Stimulated activated CD8-positive, alpha-beta memory T cell treated with anti-CD3 and anti-CD28 coated beads, Interleukin-15, amount 100 ng/mL, for 24 hours (primary cell): ENCODE measurements around the gene KRTAP10-3.
"Not testable (repeated sequence)": the region's sequence is repeated elsewhere in the genome, so short reads cannot be mapped to it uniquely, and the experiment has no call there.

ENCODE experiments used
- DNase-seq: peaks from one replicate; pipeline ENCODE4 v3.0.0-alpha.2; 2020; ENCODE audit warnings: low read depth

Gene KRTAP10-3

GRCh38 chr21:44571296-44571695 lies 12.7 kb upstream of the KRTAP10-3 start:
- no peak for DNase-seq

GRCh38 chr21:44569861-44570517 lies 11.4 kb upstream of the KRTAP10-3 start:
- no peak for DNase-seq

DNA sequence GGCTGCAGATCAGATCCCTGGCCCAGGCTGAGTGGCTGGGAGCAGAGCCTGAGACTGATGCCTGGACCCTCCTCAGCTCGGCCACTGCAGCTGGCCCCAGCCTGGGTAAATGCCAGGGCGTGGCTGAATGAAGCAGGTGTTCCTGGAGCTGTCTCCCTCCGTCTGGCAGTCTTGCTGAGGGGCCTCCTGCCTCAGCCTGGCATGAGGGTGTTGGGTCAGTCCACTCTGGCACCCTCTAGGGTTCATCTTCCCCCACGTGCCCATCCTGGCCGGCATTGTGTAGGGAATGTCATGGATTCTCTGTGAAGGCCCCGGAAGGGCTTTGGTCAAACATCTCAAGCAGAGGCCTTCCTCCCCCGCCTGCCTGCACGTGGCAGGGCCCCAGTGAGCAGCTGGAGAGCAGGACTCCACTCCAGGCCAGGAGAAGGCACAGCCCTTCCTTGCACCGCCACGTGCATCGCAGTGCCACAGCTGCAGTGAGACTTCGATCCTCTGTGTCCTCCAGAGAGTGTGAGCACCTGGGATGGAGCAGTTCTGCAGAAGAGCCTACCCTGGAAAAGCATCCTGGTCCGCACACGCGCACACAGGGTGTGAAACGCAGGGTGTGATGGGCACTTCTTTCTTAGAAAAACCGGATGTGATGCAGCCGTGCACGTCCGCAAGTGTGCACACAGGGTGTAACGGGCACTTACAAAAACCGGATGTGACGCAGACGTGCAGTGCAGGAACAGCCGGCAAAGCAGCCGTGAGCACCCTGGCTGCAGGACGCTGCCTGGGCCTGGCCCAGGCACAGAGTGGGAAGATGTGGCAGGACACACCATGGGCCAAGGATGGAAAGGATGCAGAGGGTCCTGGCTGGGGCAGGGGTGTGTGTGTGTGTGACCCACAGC lies 10.3 kb upstream of the KRTAP10-3 start:
- DNase-seq = no peak

DNA sequence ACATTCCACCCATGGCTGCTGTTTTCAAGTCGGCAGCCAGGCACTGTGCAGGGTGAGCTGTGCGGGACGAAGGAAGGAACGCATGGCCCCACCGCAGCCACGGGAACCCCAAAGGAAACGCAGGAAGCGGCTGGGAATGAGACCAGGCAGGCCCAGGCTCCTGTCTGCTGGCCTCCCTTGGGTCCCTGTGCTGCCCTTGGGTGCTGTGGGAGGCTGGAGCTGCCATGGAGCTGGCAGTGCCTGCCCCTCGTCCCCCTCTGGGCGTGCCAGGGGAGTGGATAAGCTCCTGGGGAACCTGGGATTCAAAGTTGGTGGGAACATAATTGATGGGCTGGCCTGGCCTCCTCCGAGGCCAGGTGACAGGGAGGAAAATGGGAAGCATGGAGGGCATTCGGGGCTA lies 9.7 kb upstream of the KRTAP10-3 start:
- no peak for DNase-seq

GRCh38 chr21:44567481-44568171 lies 9.0 kb upstream of the KRTAP10-3 start:
- DNase-seq = no peak

DNA sequence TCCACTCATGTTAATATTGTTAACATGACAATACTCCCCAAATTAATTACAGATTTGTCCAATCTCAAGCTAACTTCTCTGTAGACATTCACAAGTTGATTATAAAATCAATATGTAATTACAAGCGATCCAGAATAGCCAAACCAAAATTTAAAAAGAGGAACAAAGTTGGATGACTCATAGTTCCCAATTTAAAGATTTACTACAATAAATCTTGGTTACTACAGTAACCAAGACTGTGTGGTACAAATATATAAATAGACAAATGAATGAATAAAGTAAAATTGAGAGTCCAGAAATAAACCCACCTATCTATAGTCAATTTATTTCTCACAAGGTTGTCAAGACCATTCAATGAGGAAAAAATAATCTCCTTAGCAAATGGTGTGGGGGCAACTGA lies 7.8 kb upstream of the KRTAP10-3 start:
- DNase-seq = no peak

GRCh38 chr21:44564886-44565598 lies 6.4 kb upstream of the KRTAP10-3 start:
- DNase-seq = no peak

- no peak for DNase-seq
These were observed 5.5 kb upstream of the KRTAP10-3 start for GRCh38 chr21:44564099-44564498.

DNA sequence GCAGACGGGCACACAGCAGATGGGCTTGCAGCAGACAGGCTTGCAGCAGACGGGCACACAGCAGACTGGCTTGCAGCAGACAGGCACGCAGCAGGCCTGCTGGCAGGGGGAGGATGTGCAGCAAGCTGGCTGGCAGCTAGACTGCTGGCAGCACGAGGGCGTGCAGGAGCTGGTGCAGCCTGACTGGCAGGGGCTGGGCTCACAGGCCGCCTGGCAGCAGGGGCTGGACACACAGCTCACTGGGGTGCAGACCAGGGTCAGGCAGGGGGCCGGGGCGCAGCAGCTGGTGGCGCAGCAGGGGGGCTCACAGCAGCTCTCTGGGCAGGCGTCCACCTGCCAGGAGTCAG lies 293 bp downstream of the KRTAP10-3 start:
- DNase-seq = not testable (repeated sequence)

- no peak for DNase-seq
These were observed 885 bp downstream of the KRTAP10-3 start for GRCh38 chr21:44557491-44558328.

DNA sequence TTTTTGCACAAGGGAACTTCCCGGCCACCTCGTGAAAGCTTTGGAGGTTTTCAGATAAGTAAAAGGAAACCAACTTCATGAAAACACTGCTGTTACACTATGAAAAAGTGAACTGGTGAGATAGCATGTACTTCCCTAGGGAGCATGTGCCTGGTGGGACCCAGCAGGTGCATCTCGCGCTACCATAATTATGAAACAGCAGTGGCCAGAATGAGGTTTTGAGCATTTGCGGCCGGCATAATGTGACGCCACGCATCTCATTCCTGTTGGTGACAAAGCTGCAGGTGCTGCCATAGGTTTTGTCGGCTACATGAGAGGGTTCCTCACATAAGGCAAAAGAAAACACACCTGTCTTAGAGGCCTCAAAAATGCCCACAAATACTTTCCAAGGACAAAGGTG lies 1.7 kb downstream of the KRTAP10-3 start:
- no peak for DNase-seq

- no peak for DNase-seq
These were observed 3.3 kb downstream of the KRTAP10-3 start for GRCh38 chr21:44555200-44555875.

DNA sequence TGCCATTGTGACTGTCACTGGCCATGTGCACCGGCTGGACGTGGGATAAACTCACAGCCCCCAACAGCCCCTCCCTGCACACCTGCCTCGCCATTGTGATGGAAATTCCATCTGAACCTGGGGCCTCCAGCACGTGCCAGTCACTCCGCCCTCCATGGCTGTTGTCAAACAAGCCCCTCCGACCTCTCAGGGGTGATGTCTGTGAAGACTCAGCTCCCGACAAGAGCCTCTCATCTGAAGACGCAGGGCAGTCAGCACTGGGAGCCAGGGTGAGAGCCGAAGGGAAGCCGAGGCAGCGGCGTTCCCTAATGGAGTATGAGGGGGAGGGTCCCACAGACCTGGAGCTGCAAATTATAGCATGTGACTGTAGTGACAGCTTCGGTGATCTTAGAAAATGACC lies 5.9 kb downstream of the KRTAP10-3 start:
- DNase-seq = no peak

- no peak for DNase-seq
These were observed 6.5 kb downstream of the KRTAP10-3 start for GRCh38 chr21:44552136-44552535.

GRCh38 chr21:44551340-44551961 lies 7.1 kb downstream of the KRTAP10-3 start, which contains the start of gene KRTAP10-2:
Gene KRTAP10-2 (minus strand): TSS chr21:44551505. CDS start chr21:44551458, 47 bp downstream.
- no peak for DNase-seq

DNA sequence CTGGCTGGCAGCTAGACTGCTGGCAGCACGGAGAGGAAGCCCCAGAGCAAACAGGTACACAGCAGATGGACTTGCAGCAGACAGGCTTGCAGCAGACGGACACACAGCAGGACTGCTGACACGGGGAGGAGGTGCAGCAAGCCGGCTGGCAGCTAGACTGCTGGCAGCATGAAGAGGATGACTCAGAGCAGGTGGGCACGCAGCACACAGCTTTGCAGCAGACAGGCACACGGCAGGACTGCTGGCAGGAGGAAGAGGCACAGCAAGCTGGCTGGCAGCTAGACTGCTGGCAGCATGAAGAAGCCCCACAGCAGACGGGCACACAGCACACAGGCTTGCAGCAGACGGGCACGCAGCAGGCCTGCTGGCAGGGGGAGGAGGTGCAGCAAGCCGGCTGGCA lies 7.8 kb downstream of the KRTAP10-3 start:
- no peak for DNase-seq

DNA sequence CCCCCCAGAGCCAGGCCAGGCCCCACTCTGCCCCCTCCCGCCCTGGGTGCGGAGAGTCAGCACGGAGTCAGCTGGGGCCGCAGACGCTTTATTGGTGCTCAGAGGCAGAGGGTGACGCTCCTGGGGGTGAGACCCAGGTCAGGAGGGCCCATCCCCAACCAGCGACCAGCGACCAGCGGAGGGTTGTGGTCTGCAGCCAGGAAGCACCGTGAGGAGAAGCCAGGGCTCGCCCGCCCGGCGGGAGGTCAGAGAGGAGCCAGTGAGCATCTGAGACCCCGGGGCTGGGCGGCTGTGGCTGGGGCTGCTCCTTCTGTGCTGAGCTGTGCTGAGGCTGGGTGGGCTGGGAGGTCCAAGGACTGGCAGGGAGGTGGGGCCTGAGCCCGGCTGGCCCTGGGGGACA lies 8.3 kb downstream of the KRTAP10-3 start:
- DNase-seq = not testable (repeated sequence)

- DNase-seq = no peak
These were observed 8.9 kb downstream of the KRTAP10-3 start for GRCh38 chr21:44549525-44550211.

DNA sequence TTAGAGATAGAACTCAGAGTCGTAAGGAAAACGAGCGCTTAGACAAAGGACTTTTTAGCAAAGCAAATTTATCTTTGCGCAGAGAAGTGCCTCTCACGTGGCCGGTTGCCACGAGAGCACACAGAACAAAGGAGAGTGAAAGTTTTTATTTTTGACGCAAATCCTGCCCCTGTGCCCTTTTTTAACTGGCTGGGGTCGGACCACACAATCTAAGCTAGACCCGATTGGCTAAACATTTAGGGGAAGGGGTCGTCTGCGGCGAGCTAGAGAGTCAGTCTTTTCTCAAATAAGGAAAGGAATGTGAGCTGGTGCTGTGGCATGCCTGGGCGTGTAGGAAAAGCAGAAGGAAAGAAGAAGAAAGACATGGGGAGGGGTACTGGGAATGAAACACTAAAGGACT lies 9.7 kb downstream of the KRTAP10-3 start:
- DNase-seq = no peak

DNA sequence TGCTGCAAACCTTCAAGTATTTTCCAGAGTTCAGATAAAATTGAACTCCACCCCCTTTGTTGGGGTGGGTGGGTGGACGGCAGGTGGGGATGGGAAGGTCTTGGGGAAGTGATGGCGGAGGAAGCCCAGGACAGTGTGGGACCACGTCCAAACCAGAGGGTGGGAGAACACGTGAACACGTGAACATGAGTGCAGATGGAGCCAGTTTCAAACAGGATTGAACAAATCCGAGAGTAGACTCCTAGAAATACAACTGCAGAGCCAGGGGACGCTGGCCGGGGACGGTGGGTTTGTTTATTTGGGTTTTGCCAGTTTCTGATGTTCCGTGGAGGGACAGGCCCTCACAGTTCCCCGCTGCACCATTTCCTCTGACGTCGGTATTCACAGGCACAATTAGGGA lies 10.2 kb downstream of the KRTAP10-3 start:
- no peak for DNase-seq
